K562 (cell line): ENCODE results near the gene SLC8A1. TPM values are rescaled to one million over a fixed set of nuclear protein-coding genes. Genes with fewer than 3 reads are reported as not detected.

ENCODE experiments used
- BRD4 ChIP-seq: fragments of 200-600 bp; sonication (generic); IDR thresholded peaks from 2 replicates; pipeline ENCODE4 v1.6.1; 2017; ENCODE audit warnings: inconsistent platforms
- CBX8 ChIP-seq: fragments of 200-600 bp; sonication (generic); IDR thresholded peaks from 2 replicates; pipeline ENCODE4 v1.6.1; 2012; ENCODE audit warnings: borderline replicate concordance, mixed run types, low read depth, mild to moderate bottlenecking, moderate library complexity, mixed read lengths, low read length, control low read depth, inconsistent platforms; ENCODE audit not compliant: poor library complexity, severe bottlenecking; ENCODE audit errors: extremely low read depth
- FOXA1 ChIP-seq: fragments of 450-650 bp; IDR thresholded peaks from 2 replicates; pipeline ENCODE4 v1.6.1; 2016; ENCODE audit warnings: mild to moderate bottlenecking, borderline replicate concordance
- MCM3 ChIP-seq: fragments of 450-650 bp; IDR thresholded peaks from 2 replicates; pipeline ENCODE4 v1.6.1; 2016
- NCOA4 ChIP-seq: fragments of 450-650 bp; IDR thresholded peaks from 2 replicates; pipeline ENCODE4 v1.6.1; 2018; ENCODE audit warnings: mild to moderate bottlenecking; ENCODE audit not compliant: partially characterized antibody
- NFYB ChIP-seq: IDR thresholded peaks from 2 replicates; pipeline ENCODE4 v1.6.1; 2011; ENCODE audit warnings: mild to moderate bottlenecking, moderate library complexity; ENCODE audit not compliant: insufficient read length; ENCODE audit errors: extremely low read depth
- SMAD4 ChIP-seq: fragments of 250-450 bp; sonication (Bioruptor Pico); conservative IDR thresholded peaks from 2 replicates; pipeline ENCODE4 v1.8.0; 2021; ENCODE audit warnings: inconsistent platforms, mild to moderate bottlenecking, moderate library complexity
- polyA plus RNA-seq, 8 experiments: library from polyadenylated mRNA; depleted of rRNA in 4 of 8; stranded (reverse) in 5 of 8; unstranded in 3 of 8; fragments of >200 nt; fragmentation: Nextera tagmentation in 2 of 8; fragmentation: Illumina TruSeq in 1 of 8; extraction: Ambion mirVana in 2 of 8; extraction: Trizol in 1 of 8; gene quantifications; 2 replicates each; pipeline versions ENCODE4 v1.2.1 to v1.2.3, GENCODE V29; 2011 to 2014; ENCODE audit warnings: inconsistent platforms in 1 of 8, missing spikeins in 1 of 8
- total RNA-seq, 7 experiments: library from RNA; depleted of rRNA in 6 of 7; stranded (reverse); fragments of >200 nt in 6 of 7; fragmentation: Illumina TruSeq in 2 of 7; extraction: Trizol in 2 of 7; gene quantifications; 2 replicates each; pipeline versions ENCODE4 v1.2.1 to v1.2.3, GENCODE V29; 2011 to 2021; ENCODE audit warnings: low replicate concordance in 1 of 7
- TF ChIP-seq, protein P1 (sequence below): fragments of 450-650 bp; IDR thresholded peaks from 2 replicates; pipeline ENCODE4 v1.6.1; 2016; ENCODE audit warnings: low read depth

The SLC8A1 gene
- total and polyA plus RNA-seq, 9 of the 15 experiments (the other 6 are each of a cell fraction or from before 2014, with no cell fraction given) = not detected

DNA sequence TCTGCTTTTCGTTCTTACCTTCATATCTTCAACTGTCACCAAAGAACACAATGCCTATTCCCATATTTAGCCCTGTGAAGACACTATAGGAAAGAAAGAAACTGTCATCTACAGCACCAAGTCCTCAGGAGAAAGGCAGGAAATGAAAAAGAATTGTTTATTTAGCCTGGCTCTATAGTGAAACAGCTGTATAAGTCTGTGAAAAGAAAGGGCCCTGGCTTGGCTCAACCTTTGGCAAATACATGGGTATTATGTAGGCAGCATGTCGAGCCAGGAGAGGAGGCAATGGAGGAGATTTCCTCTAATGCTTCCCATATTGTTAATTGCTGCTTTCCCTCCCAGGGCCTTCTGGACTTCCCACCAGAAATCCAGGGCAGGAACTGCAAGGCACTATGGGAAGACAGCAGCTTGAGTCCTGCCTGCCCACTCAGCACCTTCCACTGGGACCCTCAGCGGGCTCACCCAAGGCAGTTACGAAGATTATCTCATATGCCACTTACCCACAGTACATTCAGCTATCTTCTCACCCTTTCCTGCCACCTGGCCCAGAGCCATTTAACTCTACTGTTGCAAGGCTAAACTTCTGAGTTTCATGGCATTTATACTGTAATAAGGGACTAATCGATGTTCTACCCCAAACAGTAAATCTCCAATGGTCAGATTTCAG lies 30.1 kb downstream of the SLC8A1 start (continued):
- TF ChIP-seq FOXA1 (no peak), MCM3 (no peak), BRD4 (no peak), CBX8 (no peak), NFYB (no peak), SMAD4 (CRISPR knock-in tag) (no peak), NCOA4 (no peak)
- TF ChIP-seq, protein P1, sequence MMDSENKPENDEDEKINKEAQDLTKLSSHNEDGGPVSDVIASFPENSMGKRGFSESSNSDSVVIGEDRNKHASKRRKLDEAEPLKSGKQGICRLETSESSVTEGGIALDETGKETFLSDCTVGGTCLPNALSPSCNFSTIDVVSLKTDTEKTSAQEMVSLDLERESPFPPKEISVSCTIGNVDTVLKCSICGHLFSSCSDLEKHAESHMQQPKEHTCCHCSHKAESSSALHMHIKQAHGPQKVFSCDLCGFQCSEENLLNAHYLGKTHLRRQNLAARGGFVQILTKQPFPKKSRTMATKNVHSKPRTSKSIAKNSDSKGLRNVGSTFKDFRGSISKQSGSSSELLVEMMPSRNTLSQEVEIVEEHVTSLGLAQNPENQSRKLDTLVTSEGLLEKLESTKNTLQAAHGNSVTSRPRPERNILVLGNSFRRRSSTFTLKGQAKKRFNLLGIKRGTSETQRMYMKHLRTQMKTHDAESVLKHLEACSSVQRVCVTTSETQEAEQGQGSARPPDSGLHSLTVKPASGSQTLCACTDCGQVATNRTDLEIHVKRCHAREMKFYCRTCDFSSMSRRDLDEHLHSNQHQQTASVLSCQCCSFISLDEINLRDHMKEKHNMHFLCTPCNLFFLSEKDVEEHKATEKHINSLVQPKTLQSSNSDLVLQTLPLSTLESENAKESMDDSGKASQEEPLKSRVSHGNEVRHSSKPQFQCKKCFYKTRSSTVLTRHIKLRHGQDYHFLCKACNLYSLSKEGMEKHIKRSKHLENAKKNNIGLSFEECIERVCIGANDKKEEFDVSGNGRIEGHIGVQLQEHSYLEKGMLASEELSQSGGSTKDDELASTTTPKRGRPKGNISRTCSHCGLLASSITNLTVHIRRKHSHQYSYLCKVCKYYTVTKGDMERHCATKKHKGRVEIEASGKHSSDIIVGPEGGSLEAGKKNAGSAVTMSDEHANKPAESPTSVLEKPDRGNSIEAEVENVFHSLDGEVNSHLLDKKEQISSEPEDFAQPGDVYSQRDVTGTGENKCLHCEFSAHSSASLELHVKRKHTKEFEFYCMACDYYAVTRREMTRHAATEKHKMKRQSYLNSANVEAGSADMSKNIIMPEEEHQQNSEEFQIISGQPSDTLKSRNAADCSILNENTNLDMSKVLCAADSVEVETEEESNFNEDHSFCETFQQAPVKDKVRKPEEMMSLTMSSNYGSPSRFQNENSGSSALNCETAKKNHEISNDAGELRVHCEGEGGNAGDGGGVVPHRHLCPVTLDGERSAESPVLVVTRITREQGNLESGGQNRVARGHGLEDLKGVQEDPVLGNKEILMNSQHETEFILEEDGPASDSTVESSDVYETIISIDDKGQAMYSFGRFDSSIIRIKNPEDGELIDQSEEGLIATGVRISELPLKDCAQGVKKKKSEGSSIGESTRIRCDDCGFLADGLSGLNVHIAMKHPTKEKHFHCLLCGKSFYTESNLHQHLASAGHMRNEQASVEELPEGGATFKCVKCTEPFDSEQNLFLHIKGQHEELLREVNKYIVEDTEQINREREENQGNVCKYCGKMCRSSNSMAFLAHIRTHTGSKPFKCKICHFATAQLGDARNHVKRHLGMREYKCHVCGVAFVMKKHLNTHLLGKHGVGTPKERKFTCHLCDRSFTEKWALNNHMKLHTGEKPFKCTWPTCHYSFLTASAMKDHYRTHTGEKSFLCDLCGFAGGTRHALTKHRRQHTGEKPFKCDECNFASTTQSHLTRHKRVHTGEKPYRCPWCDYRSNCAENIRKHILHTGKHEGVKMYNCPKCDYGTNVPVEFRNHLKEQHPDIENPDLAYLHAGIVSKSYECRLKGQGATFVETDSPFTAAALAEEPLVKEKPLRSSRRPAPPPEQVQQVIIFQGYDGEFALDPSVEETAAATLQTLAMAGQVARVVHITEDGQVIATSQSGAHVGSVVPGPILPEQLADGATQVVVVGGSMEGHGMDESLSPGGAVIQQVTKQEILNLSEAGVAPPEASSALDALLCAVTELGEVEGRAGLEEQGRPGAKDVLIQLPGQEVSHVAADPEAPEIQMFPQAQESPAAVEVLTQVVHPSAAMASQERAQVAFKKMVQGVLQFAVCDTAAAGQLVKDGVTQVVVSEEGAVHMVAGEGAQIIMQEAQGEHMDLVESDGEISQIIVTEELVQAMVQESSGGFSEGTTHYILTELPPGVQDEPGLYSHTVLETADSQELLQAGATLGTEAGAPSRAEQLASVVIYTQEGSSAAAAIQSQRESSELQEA = no peak
